Spleen (tissue), 7 donors: ENCODE measurements around the gene TMEM18.

ENCODE experiments used
- POLR2A ChIP-seq, 3 donors: fragments of 450-650 bp; IDR thresholded peaks; one replicate each; pipeline ENCODE4 v1.5.1; 2017; ENCODE audit warnings: antibody characterized with exemption in 3 of 3, mild to moderate bottlenecking in 1 of 3
- POLR2AphosphoS5 ChIP-seq, 3 donors: sonication (generic); formaldehyde crosslinking; IDR thresholded peaks; one replicate each; pipeline ENCODE4 v1.5.1; 2017; ENCODE audit warnings: antibody characterized with exemption in 3 of 3
- TF ChIP-seq, protein P1 (sequence below), 11 experiments: fragments of 200-600 bp in 7 of 11; fragments of 450-650 bp in 4 of 11; sonication (generic) in 4 of 11; IDR thresholded peaks in 8 of 11; conservative IDR thresholded peaks in 3 of 11; 1 replicate in 7 of 11; 2 replicates in 4 of 11; pipeline versions ENCODE4 v1.4.0 to v1.8.0; 2016 to 2021; ENCODE audit warnings: antibody characterized with exemption in 11 of 11, inconsistent platforms in 4 of 11, mild to moderate bottlenecking in 1 of 11
- donor health status: DM: no; HTN: no; CAD: no; lungs with moderate emphysema.
- donor health status: DM: no; HTN: no; CAD: no.
- donor health status: DM: no; HTN: no; CAD: no.

DNA sequence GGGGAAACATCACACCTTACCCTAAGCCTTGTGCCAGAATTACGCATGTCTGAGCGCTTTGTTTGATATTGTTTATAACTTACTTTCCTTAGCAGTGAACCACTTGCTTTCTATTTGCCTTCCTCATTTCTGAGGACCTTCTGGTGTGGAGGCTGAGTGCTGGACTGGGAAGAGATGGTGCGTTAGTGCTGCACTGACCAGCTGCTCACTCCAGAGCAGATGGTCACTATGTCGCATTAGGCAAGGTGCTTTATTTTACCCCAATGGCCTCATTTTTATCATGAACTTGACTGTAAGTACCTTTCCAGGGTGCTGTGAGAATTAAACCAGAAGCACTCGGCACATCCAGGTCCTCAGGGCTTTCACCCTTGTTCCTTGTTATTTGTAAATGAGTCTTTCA, 46.6 kb upstream of the TMEM18 start:
- TF ChIP-seq POLR2A (IDR thresholded peaks at IDR 0.05), result no peak
- TF ChIP-seq, protein P1, sequence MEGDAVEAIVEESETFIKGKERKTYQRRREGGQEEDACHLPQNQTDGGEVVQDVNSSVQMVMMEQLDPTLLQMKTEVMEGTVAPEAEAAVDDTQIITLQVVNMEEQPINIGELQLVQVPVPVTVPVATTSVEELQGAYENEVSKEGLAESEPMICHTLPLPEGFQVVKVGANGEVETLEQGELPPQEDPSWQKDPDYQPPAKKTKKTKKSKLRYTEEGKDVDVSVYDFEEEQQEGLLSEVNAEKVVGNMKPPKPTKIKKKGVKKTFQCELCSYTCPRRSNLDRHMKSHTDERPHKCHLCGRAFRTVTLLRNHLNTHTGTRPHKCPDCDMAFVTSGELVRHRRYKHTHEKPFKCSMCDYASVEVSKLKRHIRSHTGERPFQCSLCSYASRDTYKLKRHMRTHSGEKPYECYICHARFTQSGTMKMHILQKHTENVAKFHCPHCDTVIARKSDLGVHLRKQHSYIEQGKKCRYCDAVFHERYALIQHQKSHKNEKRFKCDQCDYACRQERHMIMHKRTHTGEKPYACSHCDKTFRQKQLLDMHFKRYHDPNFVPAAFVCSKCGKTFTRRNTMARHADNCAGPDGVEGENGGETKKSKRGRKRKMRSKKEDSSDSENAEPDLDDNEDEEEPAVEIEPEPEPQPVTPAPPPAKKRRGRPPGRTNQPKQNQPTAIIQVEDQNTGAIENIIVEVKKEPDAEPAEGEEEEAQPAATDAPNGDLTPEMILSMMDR (IDR thresholded peaks at IDR 0.05 in 8 of 11, conservative IDR thresholded peaks at IDR 0.05 in 3 of 11), result no peak
- TF ChIP-seq POLR2AphosphoS5 (IDR thresholded peaks at IDR 0.05), result no peak
